Ovary (tissue), 3 donors: ENCODE data around the gene RNGTT.

Source experiments
- EP300 ChIP-seq: sonication (generic); formaldehyde crosslinking; IDR thresholded peaks from one replicate; pipeline ENCODE4 v1.6.1; 2017; ENCODE audit warnings: antibody characterized with exemption
- POLR2A ChIP-seq: fragments of 450-650 bp; IDR thresholded peaks from one replicate; pipeline ENCODE4 v1.6.1; 2017; ENCODE audit warnings: antibody characterized with exemption, mild to moderate bottlenecking, moderate library complexity
- TF ChIP-seq, protein P1 (sequence below), 3 donors: fragments of 450-650 bp in 2 of 3; fragments of 200-600 bp in 1 of 3; IDR thresholded peaks; one replicate each; pipeline versions ENCODE4 v1.5.1 to v1.8.0; 2016 to 2022; ENCODE audit warnings: antibody characterized with exemption in 3 of 3, mild to moderate bottlenecking in 1 of 3
- donor health status: DM: no; HTN: no; CAD: no.

DNA sequence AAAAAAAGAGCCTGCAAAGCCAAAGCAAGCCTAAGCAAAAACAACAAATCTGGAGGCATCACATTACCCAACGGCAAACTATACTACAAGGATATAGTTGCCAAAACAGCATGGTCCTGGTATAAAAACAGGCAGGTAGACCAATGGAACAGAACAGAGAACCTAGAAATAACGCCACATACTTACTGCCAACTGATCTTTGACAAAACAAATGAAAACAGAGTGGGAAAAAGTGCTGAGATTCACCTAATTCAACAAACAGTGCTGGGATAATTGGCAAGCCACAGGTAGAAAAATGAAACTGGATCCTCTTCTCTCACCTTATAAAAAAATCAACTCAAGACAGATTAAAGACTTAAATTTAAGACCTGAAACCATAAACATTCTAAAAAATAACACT, 291.8 kb downstream of the RNGTT start:
- no peak for TF ChIP-seq POLR2A
- TF ChIP-seq, protein P1, sequence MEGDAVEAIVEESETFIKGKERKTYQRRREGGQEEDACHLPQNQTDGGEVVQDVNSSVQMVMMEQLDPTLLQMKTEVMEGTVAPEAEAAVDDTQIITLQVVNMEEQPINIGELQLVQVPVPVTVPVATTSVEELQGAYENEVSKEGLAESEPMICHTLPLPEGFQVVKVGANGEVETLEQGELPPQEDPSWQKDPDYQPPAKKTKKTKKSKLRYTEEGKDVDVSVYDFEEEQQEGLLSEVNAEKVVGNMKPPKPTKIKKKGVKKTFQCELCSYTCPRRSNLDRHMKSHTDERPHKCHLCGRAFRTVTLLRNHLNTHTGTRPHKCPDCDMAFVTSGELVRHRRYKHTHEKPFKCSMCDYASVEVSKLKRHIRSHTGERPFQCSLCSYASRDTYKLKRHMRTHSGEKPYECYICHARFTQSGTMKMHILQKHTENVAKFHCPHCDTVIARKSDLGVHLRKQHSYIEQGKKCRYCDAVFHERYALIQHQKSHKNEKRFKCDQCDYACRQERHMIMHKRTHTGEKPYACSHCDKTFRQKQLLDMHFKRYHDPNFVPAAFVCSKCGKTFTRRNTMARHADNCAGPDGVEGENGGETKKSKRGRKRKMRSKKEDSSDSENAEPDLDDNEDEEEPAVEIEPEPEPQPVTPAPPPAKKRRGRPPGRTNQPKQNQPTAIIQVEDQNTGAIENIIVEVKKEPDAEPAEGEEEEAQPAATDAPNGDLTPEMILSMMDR (IDR thresholded peaks at IDR 0.05): no peak
- TF ChIP-seq EP300: no peak
